ENCODE results near the gene KIAA1671.

Gene KIAA1671

GRCh38 chr22:25219948-25220442 is 267.5 kb downstream of the KIAA1671 start:
- TF ChIP-seq CTCF (IDR thresholded peaks at IDR 0.05; ENCODE audit: insufficient read depth, low read length, poor library complexity, severe bottlenecking) (no peak), EZH2phosphoT487 (conservative IDR thresholded peaks at IDR 0.05; ENCODE audit: low read length) (no peak)
- H3K9me2 ChIP-seq (replicated peaks; ENCODE audit: insufficient read depth, low read length): no peaks in the 10 kb centered on the region
- no peak overlapping the region for H3K4me3 ChIP-seq (ENCODE audit: insufficient read depth, low read length, poor library complexity, severe bottlenecking)
- no peak overlapping the region for H3K9ac ChIP-seq (ENCODE audit: low read length)
- no peaks in the 10 kb centered on the region for H3K79me2 ChIP-seq (ENCODE audit: insufficient read depth, low read length)
- no peaks in the 10 kb centered on the region for H4K20me1 ChIP-seq (ENCODE audit: low read depth, low read length)
- no peak overlapping the region for H2AFZ ChIP-seq (ENCODE audit: low read depth, low read length, severe bottlenecking)
- no peaks in the 10 kb centered on the region for H3K36me3 ChIP-seq (ENCODE audit: low read length)
- H3K9me3 ChIP-seq (ENCODE audit: insufficient read depth, low read length): no peaks in the 10 kb centered on the region
- no peak overlapping the region for H3K27ac ChIP-seq (ENCODE audit: low read depth, low read length)
- H3F3A ChIP-seq (ENCODE audit: insufficient read depth): no peaks in the 10 kb centered on the region
- no peak overlapping the region for H3K4me2 ChIP-seq (ENCODE audit: low read depth, low read length, poor library complexity, severe bottlenecking)
- no peaks in the 10 kb centered on the region for H3K27me3 ChIP-seq (ENCODE audit: low read length)

GRCh38 chr22:25221790-25222189 is 269.3 kb downstream of the KIAA1671 start:
- H3K4me2 ChIP-seq (ENCODE audit: low read depth, low read length, poor library complexity, severe bottlenecking): no peak overlapping the region
- H3K9me2 ChIP-seq (replicated peaks; ENCODE audit: insufficient read depth, low read length): no peaks in the 10 kb centered on the region
- H3K27ac ChIP-seq (ENCODE audit: low read depth, low read length): no peak overlapping the region
- no peaks in the 10 kb centered on the region for H3F3A ChIP-seq (ENCODE audit: insufficient read depth)
- H2AFZ ChIP-seq (ENCODE audit: low read depth, low read length, severe bottlenecking): no peak overlapping the region
- no peaks in the 10 kb centered on the region for H4K20me1 ChIP-seq (ENCODE audit: low read depth, low read length)
- no peak overlapping the region for H3K9ac ChIP-seq (ENCODE audit: low read length)
- no peak overlapping the region for H3K4me3 ChIP-seq (ENCODE audit: insufficient read depth, low read length, poor library complexity, severe bottlenecking)
- no peaks in the 10 kb centered on the region for H3K79me2 ChIP-seq (ENCODE audit: insufficient read depth, low read length)
- H3K27me3 ChIP-seq (ENCODE audit: low read length): no peaks in the 10 kb centered on the region
- no peaks in the 10 kb centered on the region for H3K9me3 ChIP-seq (ENCODE audit: insufficient read depth, low read length)
- TF ChIP-seq EZH2phosphoT487 (conservative IDR thresholded peaks at IDR 0.05; ENCODE audit: low read length) (no peak), CTCF (IDR thresholded peaks at IDR 0.05; ENCODE audit: insufficient read depth, low read length, poor library complexity, severe bottlenecking) (no peak)
- H3K36me3 ChIP-seq (ENCODE audit: low read length): no peaks in the 10 kb centered on the region

- Histone ChIP-seq H3K9me2 (replicated peaks; ENCODE audit: insufficient read depth, low read length) (no peaks in the 10 kb centered on the region), H2AFZ (ENCODE audit: low read depth, low read length, severe bottlenecking) (no peak overlapping the region), H3K27ac (ENCODE audit: low read depth, low read length) (no peak overlapping the region), H3K79me2 (ENCODE audit: insufficient read depth, low read length) (no peaks in the 10 kb centered on the region), H3K4me2 (ENCODE audit: low read depth, low read length, poor library complexity, severe bottlenecking) (no peak overlapping the region), H3K9me3 (ENCODE audit: insufficient read depth, low read length) (no peaks in the 10 kb centered on the region), H3K9ac (ENCODE audit: low read length) (no peak overlapping the region), H3K36me3 (ENCODE audit: low read length) (no peaks in the 10 kb centered on the region), H3K4me3 (ENCODE audit: insufficient read depth, low read length, poor library complexity, severe bottlenecking) (no peak overlapping the region), H3F3A (ENCODE audit: insufficient read depth) (no peaks in the 10 kb centered on the region), H4K20me1 (ENCODE audit: low read depth, low read length) (no peaks in the 10 kb centered on the region), H3K27me3 (ENCODE audit: low read length) (no peaks in the 10 kb centered on the region)
- TF ChIP-seq EZH2phosphoT487 (conservative IDR thresholded peaks at IDR 0.05; ENCODE audit: low read length) (no peak), CTCF (IDR thresholded peaks at IDR 0.05; ENCODE audit: insufficient read depth, low read length, poor library complexity, severe bottlenecking) (no peak)
Measured at GRCh38 chr22:25223269-25223850, 270.8 kb downstream of the KIAA1671 start.

Measured in SU-DHL-6 (cell line).